Upper lobe of right lung (tissue), 1 donor: Measurements from ENCODE around the gene RELN. TPM values are rescaled to one million over a fixed set of nuclear protein-coding genes. Genes with fewer than 3 reads are reported as not detected.

Source experiments
- ATAC-seq: fragments of 200-7000 bp; cut with Tn5 transposase; one replicate; pipeline ENCODE4 v1.9.1; 2020; ENCODE audit warnings: mild to moderate bottlenecking, moderate library complexity
- DNase-seq: peaks from one replicate; pipeline ENCODE4 v3.0.0-alpha.2; 2020
- H3K27ac ChIP-seq: fragments of 200-600 bp; one replicate; pipeline ENCODE4 v1.8.0; 2022
- H3K27me3 ChIP-seq: fragments of 200-600 bp; one replicate; pipeline ENCODE4 v1.8.0; 2022; ENCODE audit warnings: mild to moderate bottlenecking
- H3K36me3 ChIP-seq: fragments of 200-600 bp; one replicate; pipeline ENCODE4 v1.8.0; 2022
- H3K4me1 ChIP-seq: fragments of 200-600 bp; one replicate; pipeline ENCODE4 v1.8.0; 2022
- H3K4me3 ChIP-seq: fragments of 200-600 bp; one replicate; pipeline ENCODE4 v1.8.0; 2022; ENCODE audit warnings: mild to moderate bottlenecking
- H3K9me3 ChIP-seq: fragments of 200-600 bp; one replicate; pipeline ENCODE4 v1.8.0; 2022
- intact Hi-C: fragments of 100-400 bp; cut with DNase I; formaldehyde crosslinking; loops from one replicate; pipeline ENCODE4 v1.11.0; 2022
- total RNA-seq: library from RNA; stranded (reverse); fragmentation: NEBNext Ultra II Directional; extraction: Animal tissue kit (Norgen Biotek cat#: 25700); gene quantifications from one replicate; pipeline ENCODE4 v1.2.1, GENCODE V29; 2021
- TF ChIP-seq, protein P1 (sequence below): fragments of 200-600 bp; IDR thresholded peaks from one replicate; pipeline ENCODE4 v1.8.0; 2022; ENCODE audit warnings: antibody characterized with exemption
- donor health status: DM: no; HTN: yes; CAD: no; lungs with severe emphysema.

Gene RELN
- total RNA-seq, 1 donor from 2014 or later = 5.6 TPM

DNA sequence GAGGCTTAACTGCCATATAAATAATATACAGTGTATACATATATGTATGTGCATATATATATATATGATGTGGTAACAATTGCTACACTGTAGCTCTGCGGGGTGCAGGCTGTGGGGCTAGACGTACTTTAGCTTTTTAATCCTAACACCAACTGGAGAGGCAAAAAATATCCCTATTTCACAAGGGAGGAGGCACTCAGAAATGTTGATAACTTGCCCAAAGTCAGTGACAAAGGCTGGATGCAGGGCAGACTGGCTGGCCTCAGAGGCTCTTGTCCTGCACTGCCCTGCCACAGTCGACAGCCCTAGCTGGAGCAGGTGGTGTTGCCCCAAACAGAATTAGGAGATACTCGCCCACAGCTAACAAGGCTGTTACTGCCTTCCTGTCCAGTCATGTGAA, 1.5 kb upstream of the RELN start:
- no peaks in the 10 kb centered on the region for H3K36me3 ChIP-seq
- TF ChIP-seq, protein P1, sequence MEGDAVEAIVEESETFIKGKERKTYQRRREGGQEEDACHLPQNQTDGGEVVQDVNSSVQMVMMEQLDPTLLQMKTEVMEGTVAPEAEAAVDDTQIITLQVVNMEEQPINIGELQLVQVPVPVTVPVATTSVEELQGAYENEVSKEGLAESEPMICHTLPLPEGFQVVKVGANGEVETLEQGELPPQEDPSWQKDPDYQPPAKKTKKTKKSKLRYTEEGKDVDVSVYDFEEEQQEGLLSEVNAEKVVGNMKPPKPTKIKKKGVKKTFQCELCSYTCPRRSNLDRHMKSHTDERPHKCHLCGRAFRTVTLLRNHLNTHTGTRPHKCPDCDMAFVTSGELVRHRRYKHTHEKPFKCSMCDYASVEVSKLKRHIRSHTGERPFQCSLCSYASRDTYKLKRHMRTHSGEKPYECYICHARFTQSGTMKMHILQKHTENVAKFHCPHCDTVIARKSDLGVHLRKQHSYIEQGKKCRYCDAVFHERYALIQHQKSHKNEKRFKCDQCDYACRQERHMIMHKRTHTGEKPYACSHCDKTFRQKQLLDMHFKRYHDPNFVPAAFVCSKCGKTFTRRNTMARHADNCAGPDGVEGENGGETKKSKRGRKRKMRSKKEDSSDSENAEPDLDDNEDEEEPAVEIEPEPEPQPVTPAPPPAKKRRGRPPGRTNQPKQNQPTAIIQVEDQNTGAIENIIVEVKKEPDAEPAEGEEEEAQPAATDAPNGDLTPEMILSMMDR = no peak
- no peaks in the 10 kb centered on the region for H3K9me3 ChIP-seq
- no peak overlapping the region for H3K4me3 ChIP-seq
- DNase-seq (no peak), ATAC-seq (no peak)
- intact Hi-C loops = no loop called here
- peaks cover 46% of the 10 kb centered on the region for H3K27me3 ChIP-seq
- peaks cover 4% of the 10 kb centered on the region for H3K4me1 ChIP-seq
- no peak overlapping the region for H3K27ac ChIP-seq

DNA sequence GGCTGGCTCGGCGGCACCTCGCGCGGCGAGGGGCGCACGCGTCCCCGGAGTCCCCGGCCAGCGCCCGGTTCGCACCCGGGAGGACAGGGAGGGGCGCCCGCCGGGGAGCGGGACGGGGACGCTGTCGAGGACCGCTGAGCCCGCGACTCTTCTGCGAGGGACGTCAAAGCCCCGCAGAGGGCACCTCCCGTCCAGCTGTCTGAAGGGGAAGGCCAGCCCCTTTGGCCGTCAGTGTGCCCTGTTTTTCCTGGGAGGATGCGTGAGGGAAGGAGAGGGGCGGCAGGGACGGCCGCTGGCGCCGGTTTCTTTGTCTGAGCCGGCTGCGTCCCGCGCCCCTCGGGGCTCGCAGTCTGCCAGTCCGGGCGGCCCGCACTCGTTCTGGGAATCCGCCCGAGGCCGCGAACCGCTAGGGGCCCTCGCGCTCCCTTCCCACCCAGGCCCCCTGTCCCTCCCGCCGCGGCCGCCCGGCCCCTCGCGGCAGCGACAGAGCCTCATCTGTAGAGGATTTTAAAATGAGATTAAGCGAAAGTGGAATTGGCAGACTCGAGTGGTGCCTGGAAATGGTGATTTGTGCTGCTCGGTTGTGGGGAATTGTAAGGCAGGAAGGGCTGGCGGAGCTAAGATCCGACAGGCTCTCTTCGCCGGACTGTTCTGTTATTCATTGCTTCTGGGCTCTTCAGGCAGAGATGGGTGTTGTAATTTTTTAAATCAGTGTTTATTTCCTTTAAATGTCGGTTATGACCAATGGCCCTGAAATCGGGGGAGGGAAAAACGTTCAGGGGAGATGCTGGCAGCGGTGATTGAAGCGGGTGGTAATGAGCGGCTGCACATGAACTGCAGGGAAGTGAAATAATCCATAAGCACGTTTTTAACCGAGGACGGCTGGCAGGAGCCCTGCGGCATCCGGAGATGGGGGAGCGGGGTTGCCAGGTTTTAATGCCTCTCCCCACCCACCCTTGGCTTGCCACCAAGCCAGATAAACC, 618 bp upstream of the RELN start:
- Histone ChIP-seq H3K9me3 (no peaks in the 10 kb centered on the region), H3K27ac (no peak overlapping the region), H3K4me1 (peaks cover 4% of the 10 kb centered on the region), H3K27me3 (peaks cover 46% of the 10 kb centered on the region), H3K4me3 (peak overlapping the region; percentile 48), H3K36me3 (no peaks in the 10 kb centered on the region)
- ATAC-seq (peak; percentile 26), DNase-seq (no peak)
- TF ChIP-seq, protein P1 = peak; percentile 6
- intact Hi-C loops = no loop called here

DNA sequence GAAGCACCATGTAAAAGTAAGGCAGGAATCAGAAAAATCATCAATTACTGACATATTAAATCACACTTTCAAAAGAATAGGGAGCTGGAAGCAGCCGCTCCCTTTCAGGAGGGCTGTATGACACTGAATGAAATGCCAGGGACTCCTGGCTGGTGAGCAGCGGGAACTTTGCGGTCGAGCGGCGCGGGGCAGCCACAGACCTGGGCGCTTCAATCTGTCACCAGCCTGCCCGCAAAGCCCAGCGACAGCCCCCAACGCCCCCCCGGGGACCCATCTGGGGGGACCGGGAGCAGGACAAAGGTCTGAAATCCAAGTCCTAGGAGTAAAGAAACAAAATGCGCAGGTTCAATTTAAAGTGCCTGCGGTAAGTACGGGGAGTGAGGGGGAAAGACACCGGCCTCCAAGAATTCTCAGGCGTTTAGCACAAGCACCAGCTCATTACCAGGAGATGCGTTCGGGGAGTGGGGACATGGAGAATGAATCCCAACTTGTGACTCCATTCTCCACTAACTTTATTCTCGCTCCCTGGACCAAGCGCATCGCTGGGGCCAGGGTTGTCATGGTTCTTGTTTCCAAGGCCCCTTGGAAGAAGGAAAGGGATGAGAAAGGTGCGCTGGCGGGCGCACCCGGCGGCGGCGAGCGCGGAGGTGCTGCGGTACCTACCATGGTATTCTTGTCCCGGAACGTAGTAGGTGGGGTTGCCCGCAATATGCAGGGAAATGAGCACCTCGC, 824 bp downstream of the RELN start:
- intact Hi-C loops = no loop called here
- TF ChIP-seq, protein P1 = no peak
- H3K4me3 ChIP-seq = peak overlapping the region; percentile 33
- no peaks in the 10 kb centered on the region for H3K9me3 ChIP-seq
- DNase-seq (no peak), ATAC-seq (no peak)
- H3K27ac ChIP-seq = no peak overlapping the region
- H3K36me3 ChIP-seq = no peaks in the 10 kb centered on the region
- H3K27me3 ChIP-seq = peaks cover 46% of the 10 kb centered on the region
- peaks cover 4% of the 10 kb centered on the region for H3K4me1 ChIP-seq

DNA sequence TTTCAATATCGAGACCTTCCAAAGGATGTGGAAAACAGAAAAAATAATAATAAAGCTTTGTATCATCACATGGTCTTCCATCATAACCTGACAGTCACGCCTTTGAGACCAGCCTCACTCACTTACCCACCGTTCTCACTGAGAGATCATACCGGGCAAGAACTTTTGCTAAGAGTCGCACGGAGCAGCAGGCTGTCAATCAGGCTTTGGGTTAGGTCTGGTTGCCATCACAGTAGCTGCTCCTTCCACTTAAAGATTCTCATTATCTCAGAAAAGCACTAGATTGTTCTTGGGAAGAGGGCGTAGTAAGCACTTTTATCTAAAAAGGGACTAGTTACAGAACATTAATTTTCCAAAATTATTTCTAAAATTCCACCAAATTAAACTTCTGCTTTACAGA, 2.0 kb downstream of the RELN start:
- Histone ChIP-seq H3K4me1 (peaks cover 4% of the 10 kb centered on the region), H3K9me3 (no peaks in the 10 kb centered on the region), H3K36me3 (no peaks in the 10 kb centered on the region), H3K27me3 (peaks cover 46% of the 10 kb centered on the region), H3K4me3 (no peak overlapping the region), H3K27ac (no peak overlapping the region)
- no peak for DNase-seq
- intact Hi-C loops = no loop called here
- TF ChIP-seq, protein P1 = no peak
- ATAC-seq = no peak

DNA sequence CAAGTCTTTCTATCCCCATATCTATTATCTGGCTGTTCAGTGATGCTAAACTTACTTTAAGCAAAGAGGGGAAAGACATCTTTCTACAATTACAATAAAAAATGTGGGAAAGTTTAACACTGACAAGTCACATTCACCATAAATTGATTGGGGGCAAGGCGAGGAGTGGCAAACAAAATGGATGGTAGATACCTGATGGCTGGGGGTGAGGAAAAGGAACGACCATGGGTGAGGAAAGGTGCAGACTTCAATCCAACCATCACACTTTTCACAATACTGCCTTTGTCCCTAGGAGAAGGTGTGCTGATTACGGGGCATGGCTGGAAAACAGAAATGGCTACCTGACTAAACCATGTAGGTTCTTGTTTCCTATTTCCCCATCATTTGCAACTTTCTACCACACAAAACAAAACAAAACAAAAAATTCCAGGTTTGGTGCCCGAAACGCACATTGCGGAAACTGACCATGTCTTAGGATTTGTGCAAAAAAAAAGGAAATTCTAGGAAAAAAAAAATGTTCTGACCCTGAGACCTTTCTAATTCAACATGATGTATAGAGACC, 3.8 kb downstream of the RELN start:
- DNase-seq (no peak), ATAC-seq (no peak)
- no peaks in the 10 kb centered on the region for H3K36me3 ChIP-seq
- peaks cover 34% of the 10 kb centered on the region for H3K27me3 ChIP-seq
- no peak overlapping the region for H3K27ac ChIP-seq
- peaks cover 4% of the 10 kb centered on the region for H3K4me1 ChIP-seq
- no peaks in the 10 kb centered on the region for H3K9me3 ChIP-seq
- intact Hi-C loops = no loop called here
- no peak overlapping the region for H3K4me3 ChIP-seq
- TF ChIP-seq, protein P1 = no peak
